HTERT RPE-1 (cell line): Measurements from ENCODE around the gene EIF4G1.

Experiments used
- in situ Hi-C: fragments of 300-500 bp; cut with MboI; formaldehyde crosslinking; loops from 4 replicates; pipeline ENCODE4 v1.14.3; 2020; ENCODE audit warnings: low sequenced_read_pairs

The EIF4G1 gene

GRCh38 chr3:184350618-184351017 lies 36.2 kb downstream of the EIF4G1 start:
- in situ Hi-C loops: no loop called here

GRCh38 chr3:184351511-184352148 lies 37.2 kb downstream of the EIF4G1 start:
- in situ Hi-C loops: no loop called here

GRCh38 chr3:184352149-184352785 lies 37.9 kb downstream of the EIF4G1 start:
- in situ Hi-C loops: no loop called here

- in situ Hi-C loops: no loop called here
Measured at GRCh38 chr3:184352897-184353545, 38.6 kb downstream of the EIF4G1 start.

GRCh38 chr3:184353546-184353941 lies 39.1 kb downstream of the EIF4G1 start:
- in situ Hi-C loops: no loop called here

- in situ Hi-C loops: no loop called here
Measured at GRCh38 chr3:184354121-184354728, 39.8 kb downstream of the EIF4G1 start.

- in situ Hi-C loops: no loop called here
Measured at GRCh38 chr3:184354754-184355153, 40.3 kb downstream of the EIF4G1 start.

- in situ Hi-C loops: no loop called here
Measured at GRCh38 chr3:184355261-184356040, 41.0 kb downstream of the EIF4G1 start.

- in situ Hi-C loops: no loop called here
Measured at GRCh38 chr3:184357248-184358123, 43.1 kb downstream of the EIF4G1 start.

GRCh38 chr3:184358124-184358767 lies 43.8 kb downstream of the EIF4G1 start:
- in situ Hi-C loops: no loop called here

- in situ Hi-C loops: no loop called here
Measured at GRCh38 chr3:184358921-184359350, 44.5 kb downstream of the EIF4G1 start.

- in situ Hi-C loops: no loop called here
Measured at GRCh38 chr3:184359610-184360009, 45.2 kb downstream of the EIF4G1 start.

GRCh38 chr3:184360070-184360928 lies 45.9 kb downstream of the EIF4G1 start:
- in situ Hi-C loops: no loop called here

GRCh38 chr3:184360929-184361531 lies 46.6 kb downstream of the EIF4G1 start:
- in situ Hi-C loops: no loop called here

GRCh38 chr3:184361532-184361931 lies 47.1 kb downstream of the EIF4G1 start, which contains the start of the genes CLCN2 and POLR2H:
Gene CLCN2 (minus strand): TSS chr3:184361605. CDS start chr3:184361479, 126 bp downstream.
Gene POLR2H (plus strand): TSS chr3:184361710. CDS start chr3:184363493, 1,783 bp downstream.
- in situ Hi-C loops: no loop called here

GRCh38 chr3:184361932-184362667 lies 47.7 kb downstream of the EIF4G1 start:
- in situ Hi-C loops: no loop called here
